Activated naive CD4-positive, alpha-beta T cell treated with anti-CD3 and anti-CD28 coated beads, Interleukin-2, amount 10 ng/mL, durations not matched to agents 7 days and 5 days (primary cell): Measurements from ENCODE around the gene EFCC1.

ENCODE experiments used
- CTCF ChIA-PET: fragments of 350-600 bp; sonication (Branson Sonifier 250); formaldehyde crosslinking; loops from one replicate; lab custom pipeline; 2021; ENCODE audit warnings: antibody characterized with exemption; lab: Charles Lee
- DNase-seq: peaks from one replicate; pipeline ENCODE4 v3.0.0-alpha.2; 2020
- H3K27ac Mint-ChIP-seq: one replicate; pipeline ENCODE4 v1.8.0; 2021; ENCODE audit warnings: mild to moderate bottlenecking, moderate library complexity, mixed read lengths
- H3K27me3 Mint-ChIP-seq: one replicate; pipeline ENCODE4 v1.8.0; 2021; ENCODE audit warnings: mild to moderate bottlenecking, mixed read lengths
- H3K36me3 Mint-ChIP-seq: one replicate; pipeline ENCODE4 v1.8.0; 2021; ENCODE audit warnings: mixed read lengths
- H3K4me1 Mint-ChIP-seq: one replicate; pipeline ENCODE4 v1.8.0; 2021; ENCODE audit warnings: mixed read lengths
- H3K4me3 Mint-ChIP-seq: one replicate; pipeline ENCODE4 v1.8.0; 2021; ENCODE audit warnings: mild to moderate bottlenecking, moderate library complexity, mixed read lengths
- H3K9me3 Mint-ChIP-seq: one replicate; pipeline ENCODE4 v1.8.0; 2021; ENCODE audit warnings: mixed read lengths

Gene EFCC1

GRCh38 chr3:128999102-128999501 lies 2.0 kb upstream of the EFCC1 start:
- CTCF ChIA-PET, result interaction anchor here (0.6 to 1.9 kb wide), 6 partner anchors 9 to 234 kb away, joined by 3 to 15 read pairs (median 6); no protein-coding TSS in a partner anchor
- DNase-seq, result no peak
- peaks cover 51% of the 10 kb centered on the region for H3K4me1 Mint-ChIP-seq
- no peak overlapping the region for H3K27ac Mint-ChIP-seq
- peaks cover 2% of the 10 kb centered on the region for H3K36me3 Mint-ChIP-seq
- no peak overlapping the region for H3K4me3 Mint-ChIP-seq
- peaks cover 71% of the 10 kb centered on the region for H3K27me3 Mint-ChIP-seq
- H3K9me3 Mint-ChIP-seq, result peaks cover 2% of the 10 kb centered on the region

GRCh38 chr3:129000742-129001100 lies 383 bp upstream of the EFCC1 start:
- Mint-ChIP-seq H3K27me3 (peaks cover 80% of the 10 kb centered on the region), H3K27ac (no peak overlapping the region), H3K36me3 (peaks cover 2% of the 10 kb centered on the region), H3K4me1 (peaks cover 51% of the 10 kb centered on the region), H3K4me3 (no peak overlapping the region), H3K9me3 (peaks cover 2% of the 10 kb centered on the region)
- DNase-seq, result no peak
- CTCF ChIA-PET, result no interaction called here

GRCh38 chr3:129001806-129002572 lies 885 bp downstream of the EFCC1 start:
- CTCF ChIA-PET, result no interaction called here
- Mint-ChIP-seq H3K36me3 (peaks cover 2% of the 10 kb centered on the region), H3K9me3 (peaks cover 2% of the 10 kb centered on the region), H3K27ac (peak overlapping the region; percentile 58), H3K4me1 (peaks cover 57% of the 10 kb centered on the region), H3K27me3 (peaks cover 81% of the 10 kb centered on the region), H3K4me3 (peak overlapping the region; percentile 55)
- peak; percentile 61 for DNase-seq

GRCh38 chr3:129002573-129003569 lies 1.8 kb downstream of the EFCC1 start:
- Mint-ChIP-seq H3K36me3 (peaks cover 2% of the 10 kb centered on the region), H3K9me3 (no peaks in the 10 kb centered on the region), H3K4me3 (peak overlapping the region; percentile 55), H3K27ac (peak overlapping the region; percentile 58), H3K27me3 (peaks cover 84% of the 10 kb centered on the region), H3K4me1 (peaks cover 57% of the 10 kb centered on the region)
- DNase-seq, result no peak
- CTCF ChIA-PET, result interaction anchor here (1.0 to 2.7 kb wide), 7 partner anchors 13 to 243 kb away, joined by 3 to 23 read pairs (median 8); no protein-coding TSS in a partner anchor

- DNase-seq, result peak; percentile 72
- no peak overlapping the region for H3K4me3 Mint-ChIP-seq
- H3K9me3 Mint-ChIP-seq, result no peaks in the 10 kb centered on the region
- peaks cover 2% of the 10 kb centered on the region for H3K36me3 Mint-ChIP-seq
- peaks cover 81% of the 10 kb centered on the region for H3K27me3 Mint-ChIP-seq
- CTCF ChIA-PET, result interaction anchor here (0.7 to 2.7 kb wide), 8 partner anchors 12 to 242 kb away, joined by 3 to 23 read pairs (median 8); no protein-coding TSS in a partner anchor
- H3K4me1 Mint-ChIP-seq, result peaks cover 54% of the 10 kb centered on the region
- no peak overlapping the region for H3K27ac Mint-ChIP-seq
Observed at GRCh38 chr3:129003578-129004112, 2.5 kb downstream of the EFCC1 start.

- CTCF ChIA-PET, result interaction anchor here (0.7 to 2.7 kb wide), 6 partner anchors 11 to 158 kb away, joined by 3 to 23 read pairs (median 8); no protein-coding TSS in a partner anchor
- H3K4me1 Mint-ChIP-seq, result peaks cover 46% of the 10 kb centered on the region
- H3K9me3 Mint-ChIP-seq, result no peaks in the 10 kb centered on the region
- H3K36me3 Mint-ChIP-seq, result peaks cover 2% of the 10 kb centered on the region
- H3K4me3 Mint-ChIP-seq, result no peak overlapping the region
- H3K27me3 Mint-ChIP-seq, result peaks cover 79% of the 10 kb centered on the region
- no peak overlapping the region for H3K27ac Mint-ChIP-seq
- DNase-seq, result no peak
Observed at GRCh38 chr3:129004639-129005295, 3.7 kb downstream of the EFCC1 start.

- H3K4me1 Mint-ChIP-seq, result peaks cover 40% of the 10 kb centered on the region
- peaks cover 71% of the 10 kb centered on the region for H3K27me3 Mint-ChIP-seq
- H3K9me3 Mint-ChIP-seq, result no peaks in the 10 kb centered on the region
- no peak for DNase-seq
- peaks cover 2% of the 10 kb centered on the region for H3K36me3 Mint-ChIP-seq
- CTCF ChIA-PET, result interaction anchor here (1.0 to 3.5 kb wide), 3 partner anchors 11 to 21 kb away, joined by 3 to 24 read pairs (median 3); no protein-coding TSS in a partner anchor
- no peak overlapping the region for H3K27ac Mint-ChIP-seq
- no peak overlapping the region for H3K4me3 Mint-ChIP-seq
Observed at GRCh38 chr3:129005526-129006303, 4.6 kb downstream of the EFCC1 start.

GRCh38 chr3:129006864-129007263 lies 5.8 kb downstream of the EFCC1 start:
- H3K36me3 Mint-ChIP-seq, result peaks cover 2% of the 10 kb centered on the region

GRCh38 chr3:129007792-129008191 lies 6.7 kb downstream of the EFCC1 start:
- Mint-ChIP-seq H3K27me3 (peaks cover 50% of the 10 kb centered on the region), H3K4me3 (no peak overlapping the region), H3K4me1 (peaks cover 31% of the 10 kb centered on the region), H3K9me3 (no peaks in the 10 kb centered on the region), H3K36me3 (peaks cover 2% of the 10 kb centered on the region), H3K27ac (no peak overlapping the region)
- no peak for DNase-seq
- CTCF ChIA-PET, result interaction anchor here (1.0 to 3.5 kb wide), 4 partner anchors 8 to 115 kb away, joined by 3 to 24 read pairs (median 5); no protein-coding TSS in a partner anchor

More at GRCh38 chr3:129006864-129007263, 5.8 kb downstream of the EFCC1 start:
- no peak for DNase-seq
- CTCF ChIA-PET, result interaction anchor here (0.6 to 3.5 kb wide), 3 partner anchors 10 to 103 kb away, joined by 3 to 24 read pairs (median 3); no protein-coding TSS in a partner anchor
- peaks cover 59% of the 10 kb centered on the region for H3K27me3 Mint-ChIP-seq
- no peak overlapping the region for H3K27ac Mint-ChIP-seq
- no peaks in the 10 kb centered on the region for H3K9me3 Mint-ChIP-seq
- peaks cover 38% of the 10 kb centered on the region for H3K4me1 Mint-ChIP-seq
- no peak overlapping the region for H3K4me3 Mint-ChIP-seq

GRCh38 chr3:129009266-129009665 lies 8.2 kb downstream of the EFCC1 start:
- Mint-ChIP-seq H3K4me3 (no peak overlapping the region), H3K9me3 (no peaks in the 10 kb centered on the region), H3K4me1 (peaks cover 27% of the 10 kb centered on the region), H3K27me3 (peaks cover 35% of the 10 kb centered on the region), H3K27ac (no peak overlapping the region), H3K36me3 (no peaks in the 10 kb centered on the region)
- no peak for DNase-seq
- CTCF ChIA-PET, result interaction anchor here (1.5 to 1.7 kb wide), 2 partner anchors 10 to 18 kb away, joined by 4 to 6 read pairs; no protein-coding TSS in a partner anchor

- Mint-ChIP-seq H3K4me1 (peaks cover 27% of the 10 kb centered on the region), H3K4me3 (no peak overlapping the region), H3K9me3 (no peaks in the 10 kb centered on the region), H3K36me3 (no peaks in the 10 kb centered on the region), H3K27ac (no peak overlapping the region), H3K27me3 (peaks cover 25% of the 10 kb centered on the region)
- CTCF ChIA-PET, result interaction anchor here (1.3 kb wide), 1 partner anchor 40 kb away, joined by 4 read pairs; no protein-coding TSS in a partner anchor
- no peak for DNase-seq
Observed at GRCh38 chr3:129010310-129010956, 9.3 kb downstream of the EFCC1 start.

- peak overlapping the region; percentile 6 for H3K27ac Mint-ChIP-seq
- no peaks in the 10 kb centered on the region for H3K9me3 Mint-ChIP-seq
- H3K4me1 Mint-ChIP-seq, result peaks cover 43% of the 10 kb centered on the region
- DNase-seq, result no peak
- H3K27me3 Mint-ChIP-seq, result peaks cover 10% of the 10 kb centered on the region
- H3K36me3 Mint-ChIP-seq, result peaks cover 2% of the 10 kb centered on the region
- H3K4me3 Mint-ChIP-seq, result no peak overlapping the region
- CTCF ChIA-PET, result interaction anchor here (2.0 kb wide), 1 partner anchor 43 kb away, joined by 9 read pairs; no protein-coding TSS in a partner anchor
Observed at GRCh38 chr3:129013491-129013891, 12.4 kb downstream of the EFCC1 start.
